Nephron progenitor cell (in vitro differentiated cells): ENCODE measurements around the gene APOA4.

Source experiments
- DNase-seq: peaks from one replicate; pipeline ENCODE4 v3.0.0; 2021
- H3K27ac Mint-ChIP-seq: 2 replicates; pipeline ENCODE4 v1.8.0; 2021; ENCODE audit warnings: mild to moderate bottlenecking, moderate library complexity, mixed read lengths
- H3K27me3 Mint-ChIP-seq: 2 replicates; pipeline ENCODE4 v1.8.0; 2021; ENCODE audit warnings: mild to moderate bottlenecking, low read depth, mixed read lengths; ENCODE audit not compliant: poor library complexity
- H3K36me3 Mint-ChIP-seq: 2 replicates; pipeline ENCODE4 v1.8.0; 2021; ENCODE audit warnings: low read depth, mixed read lengths
- H3K4me1 Mint-ChIP-seq: 2 replicates; pipeline ENCODE4 v1.8.0; 2021; ENCODE audit warnings: mixed read lengths
- H3K4me3 Mint-ChIP-seq: 2 replicates; pipeline ENCODE4 v1.8.0; 2021; ENCODE audit warnings: mild to moderate bottlenecking, moderate library complexity, mixed read lengths
- H3K9me3 Mint-ChIP-seq: 2 replicates; pipeline ENCODE4 v1.8.0; 2021; ENCODE audit warnings: mild to moderate bottlenecking, moderate library complexity, mixed read lengths
- CTCF ChIP-seq: fragments of 200-600 bp; sonication (generic); IDR thresholded peaks from 2 replicates; pipeline ENCODE4 v1.5.0; 2021; ENCODE audit warnings: antibody characterized with exemption

Gene APOA4

GRCh38 chr11:116833816-116834534 is 10.9 kb upstream of the APOA4 start:
- Mint-ChIP-seq H3K27ac (no peak overlapping the region), H3K27me3 (peaks cover 21% of the 10 kb centered on the region), H3K4me3 (no peak overlapping the region), H3K9me3 (no peaks in the 10 kb centered on the region), H3K36me3 (no peaks in the 10 kb centered on the region), H3K4me1 (peaks cover 43% of the 10 kb centered on the region)
- TF ChIP-seq CTCF = no peak
- no peak for DNase-seq

GRCh38 chr11:116833491-116833815 is 10.3 kb upstream of the APOA4 start:
- Mint-ChIP-seq H3K4me3 (no peak overlapping the region), H3K9me3 (no peaks in the 10 kb centered on the region), H3K36me3 (no peaks in the 10 kb centered on the region), H3K27ac (no peak overlapping the region), H3K27me3 (peaks cover 21% of the 10 kb centered on the region), H3K4me1 (peaks cover 47% of the 10 kb centered on the region)
- no peak for TF ChIP-seq CTCF
- DNase-seq = no peak

GRCh38 chr11:116832350-116833290 is 9.5 kb upstream of the APOA4 start:
- no peaks in the 10 kb centered on the region for H3K9me3 Mint-ChIP-seq
- no peak overlapping the region for H3K27ac Mint-ChIP-seq
- H3K4me3 Mint-ChIP-seq = no peak overlapping the region
- DNase-seq = no peak
- no peaks in the 10 kb centered on the region for H3K36me3 Mint-ChIP-seq
- H3K4me1 Mint-ChIP-seq = peaks cover 43% of the 10 kb centered on the region
- peaks cover 21% of the 10 kb centered on the region for H3K27me3 Mint-ChIP-seq
- TF ChIP-seq CTCF = no peak

GRCh38 chr11:116831790-116832349 is 8.8 kb upstream of the APOA4 start:
- H3K27me3 Mint-ChIP-seq = peaks cover 21% of the 10 kb centered on the region
- H3K27ac Mint-ChIP-seq = no peak overlapping the region

GRCh38 chr11:116830184-116830912 is 7.2 kb upstream of the APOA4 start:
- Mint-ChIP-seq H3K9me3 (no peaks in the 10 kb centered on the region), H3K4me1 (peaks cover 40% of the 10 kb centered on the region), H3K27me3 (peaks cover 20% of the 10 kb centered on the region), H3K4me3 (no peak overlapping the region), H3K36me3 (no peaks in the 10 kb centered on the region), H3K27ac (no peak overlapping the region)
- no peak for TF ChIP-seq CTCF
- DNase-seq = no peak

More at GRCh38 chr11:116831790-116832349, 8.8 kb upstream of the APOA4 start:
- no peak for DNase-seq
- H3K9me3 Mint-ChIP-seq = no peaks in the 10 kb centered on the region
- H3K4me3 Mint-ChIP-seq = no peak overlapping the region
- peaks cover 38% of the 10 kb centered on the region for H3K4me1 Mint-ChIP-seq
- no peak for TF ChIP-seq CTCF
- no peaks in the 10 kb centered on the region for H3K36me3 Mint-ChIP-seq
